ENCODE measurements around the gene HOMER2. TPM values are rescaled to one million over a fixed set of nuclear protein-coding genes. Genes with fewer than 3 reads are reported as not detected.

Gene HOMER2
- total RNA-seq, 1 donor from 2014 or later = 48.5 TPM

GRCh38 chr15:82810061-82810889, 142.2 kb downstream of the HOMER2 start:
- TF ChIP-seq CTCF (IDR thresholded peaks at IDR 0.05; ENCODE audit: borderline replicate concordance) = no peak
- DNase-seq = peak; percentile 25
- H3K36me3 ChIP-seq = peaks cover 25% of the 10 kb centered on the region
- intact Hi-C loops (cut with micrococcal nuclease) = no loop called here
- H3K4me3 ChIP-seq = peak overlapping the region; percentile 94
- H3K27ac ChIP-seq (replicated peaks) = peak overlapping the region; percentile 99
- no peaks in the 10 kb centered on the region for H3K27me3 ChIP-seq (ENCODE audit: low read depth)
- H3K4me1 ChIP-seq = peaks cover 70% of the 10 kb centered on the region
- no peaks in the 10 kb centered on the region for H3K9me3 ChIP-seq (replicated peaks)

GRCh38 chr15:82809308-82810060, 143.0 kb downstream of the HOMER2 start, which contains the start of gene WHAMM:
Gene WHAMM (plus strand): TSS chr15:82809628. CDS start chr15:82809727, 99 bp downstream.
- H3K27me3 ChIP-seq (ENCODE audit: low read depth) = no peaks in the 10 kb centered on the region
- DNase-seq = peak; percentile 99
- H3K4me1 ChIP-seq = peaks cover 66% of the 10 kb centered on the region
- H3K9me3 ChIP-seq (replicated peaks) = no peaks in the 10 kb centered on the region
- peak within 1 kb of the TSS; percentile 94 for H3K4me3 ChIP-seq
- H3K27ac ChIP-seq (replicated peaks) = peak within 1 kb of the TSS; percentile 99
- peak; percentile 19 for TF ChIP-seq CTCF (IDR thresholded peaks at IDR 0.05; ENCODE audit: borderline replicate concordance)
- intact Hi-C loops (cut with micrococcal nuclease) = no loop called here
- peaks cover 17% of the 10 kb centered on the region for H3K36me3 ChIP-seq

GRCh38 chr15:82808634-82809041, 143.9 kb downstream of the HOMER2 start:
- TF ChIP-seq CTCF (IDR thresholded peaks at IDR 0.05; ENCODE audit: borderline replicate concordance) = no peak
- Histone ChIP-seq H3K4me3 (peak overlapping the region; percentile 94), H3K4me1 (peaks cover 57% of the 10 kb centered on the region), H3K27ac (replicated peaks) (peak overlapping the region; percentile 99), H3K36me3 (peaks cover 8% of the 10 kb centered on the region), H3K9me3 (replicated peaks) (no peaks in the 10 kb centered on the region), H3K27me3 (ENCODE audit: low read depth) (no peaks in the 10 kb centered on the region)
- DNase-seq = no peak
- intact Hi-C loops (cut with micrococcal nuclease) = no loop called here

GRCh38 chr15:82807920-82808633, 144.4 kb downstream of the HOMER2 start:
- peak overlapping the region; percentile 94 for H3K4me3 ChIP-seq
- peak overlapping the region; percentile 99 for H3K27ac ChIP-seq (replicated peaks)
- peaks cover 3% of the 10 kb centered on the region for H3K36me3 ChIP-seq
- no peaks in the 10 kb centered on the region for H3K27me3 ChIP-seq (ENCODE audit: low read depth)
- TF ChIP-seq CTCF (IDR thresholded peaks at IDR 0.05; ENCODE audit: borderline replicate concordance) = no peak
- H3K4me1 ChIP-seq = peaks cover 52% of the 10 kb centered on the region
- intact Hi-C loops (cut with micrococcal nuclease) = no loop called here
- no peaks in the 10 kb centered on the region for H3K9me3 ChIP-seq (replicated peaks)
- no peak for DNase-seq

GRCh38 chr15:82805994-82806406, 146.5 kb downstream of the HOMER2 start, which contains the start of gene FSD2:
Gene FSD2 (minus strand): TSS chr15:82806069. CDS start chr15:82787390, 18,679 bp downstream.
- intact Hi-C loops (cut with micrococcal nuclease) = no loop called here
- peak within 1 kb of the TSS; percentile 66 for H3K4me3 ChIP-seq
- peaks cover 51% of the 10 kb centered on the region for H3K4me1 ChIP-seq
- H3K27me3 ChIP-seq (ENCODE audit: low read depth) = no peaks in the 10 kb centered on the region
- H3K9me3 ChIP-seq (replicated peaks) = no peaks in the 10 kb centered on the region
- H3K36me3 ChIP-seq = no peaks in the 10 kb centered on the region
- H3K27ac ChIP-seq (replicated peaks) = peak within 1 kb of the TSS; percentile 99
- no peak for TF ChIP-seq CTCF (IDR thresholded peaks at IDR 0.05; ENCODE audit: borderline replicate concordance)
- peak; percentile 51 for DNase-seq
